HG03045 (cell line): ENCODE results near the gene PAMR1.
"Not testable (repeated sequence)": the region's sequence is repeated elsewhere in the genome, so short reads cannot be mapped to it uniquely, and the experiment has no call there.

Source experiments
- ATAC-seq: cut with Tn5 transposase; IDR thresholded peaks from one replicate; pipeline ENCODE4 v1.9.1; 2021; ENCODE audit warnings: mild to moderate bottlenecking, moderate library complexity; ENCODE audit not compliant: unreplicated experiment

PAMR1 gene

GRCh38 chr11:35525501-35526175 is at the start of gene PAMR1:
PAMR1 (minus strand) TSS chr11:35525616; CDS start chr11:35525585, 31 bp downstream.
- no peak for ATAC-seq

- no peak for ATAC-seq
Measured at GRCh38 chr11:35571696-35572095, 46.3 kb upstream of the PAMR1 start.

DNA sequence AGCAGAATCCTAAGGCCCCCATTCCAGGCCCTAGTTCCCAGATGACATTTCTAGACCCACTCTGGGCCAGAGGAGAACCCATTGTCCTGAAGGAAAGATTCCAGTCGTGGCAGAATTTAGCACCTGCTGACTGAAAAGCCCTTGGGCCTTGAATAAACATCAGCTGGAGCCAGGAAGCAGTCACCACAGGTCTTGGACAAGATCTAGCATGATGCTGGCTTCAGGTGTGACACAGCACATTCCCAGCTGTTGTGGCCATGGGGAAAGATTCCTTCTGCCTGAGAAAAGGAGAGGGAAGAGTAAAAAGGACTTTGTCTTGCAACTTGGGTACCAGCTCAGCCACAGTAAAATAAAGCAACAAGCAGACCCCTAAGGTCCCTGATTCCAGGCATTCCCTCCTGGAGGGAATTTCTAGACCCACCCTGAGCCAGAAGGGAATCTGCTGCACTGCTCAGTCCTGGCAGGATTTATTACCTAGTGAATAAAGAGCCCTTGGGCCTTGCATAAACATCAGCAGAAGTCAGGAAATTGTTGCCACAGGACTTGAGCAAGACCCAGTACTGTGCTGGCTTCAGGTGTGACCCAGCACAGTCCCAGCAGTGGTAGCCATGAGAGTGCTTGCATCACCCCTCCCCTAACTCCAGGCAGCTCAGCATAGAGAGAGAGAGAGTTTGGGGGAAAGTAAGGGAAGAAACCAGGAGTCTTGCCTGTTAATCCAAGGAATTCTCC is 42.5 kb upstream of the PAMR1 start:
- ATAC-seq: no peak

GRCh38 chr11:35566885-35567284 is 41.5 kb upstream of the PAMR1 start:
- ATAC-seq: no peak

- ATAC-seq: no peak
Measured at GRCh38 chr11:35566181-35566580, 40.8 kb upstream of the PAMR1 start.

DNA sequence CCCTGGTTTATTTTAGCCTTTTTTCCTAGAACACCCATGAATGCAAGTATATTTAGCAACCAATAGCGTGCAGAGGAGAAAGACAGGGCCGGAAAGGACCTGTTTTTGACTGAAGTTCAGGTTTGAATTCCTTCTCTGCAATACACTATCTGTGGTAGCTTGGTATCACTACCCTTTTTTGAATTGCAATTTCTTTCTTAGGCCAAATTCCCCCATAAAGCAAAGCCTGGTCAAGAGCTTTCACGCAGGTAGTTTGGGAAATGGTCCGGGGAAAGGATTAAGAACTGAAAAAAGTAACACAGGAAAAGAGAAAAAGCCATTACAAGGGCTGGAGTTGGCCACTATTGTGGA is 38.8 kb upstream of the PAMR1 start:
- ATAC-seq: no peak

- ATAC-seq: no peak
Measured at GRCh38 chr11:35563484-35564244, 38.2 kb upstream of the PAMR1 start.

DNA sequence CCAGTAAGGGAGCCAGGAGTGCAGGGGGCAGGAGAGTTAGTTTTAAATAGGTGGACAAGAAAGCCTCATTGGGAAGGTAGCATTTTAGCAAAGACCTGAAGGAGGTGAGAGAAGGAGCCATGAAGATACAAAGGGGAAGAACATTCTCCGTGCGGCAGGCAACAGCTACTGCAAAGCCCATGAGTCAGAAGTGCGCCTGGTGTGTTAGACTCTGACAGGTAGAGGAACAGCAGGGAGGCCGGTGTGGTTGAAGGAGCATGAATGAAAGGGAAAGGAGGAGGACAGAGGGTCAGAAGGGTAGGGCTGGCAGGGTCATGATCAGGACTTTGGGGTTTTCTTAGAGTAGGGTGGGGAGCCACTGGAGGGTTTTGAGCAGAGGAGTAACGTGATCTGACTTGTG is 34.5 kb upstream of the PAMR1 start:
- no peak for ATAC-seq

GRCh38 chr11:35558513-35558912 is 33.1 kb upstream of the PAMR1 start:
- ATAC-seq: no peak

- ATAC-seq: no peak
Measured at GRCh38 chr11:35555488-35555887, 30.1 kb upstream of the PAMR1 start.

DNA sequence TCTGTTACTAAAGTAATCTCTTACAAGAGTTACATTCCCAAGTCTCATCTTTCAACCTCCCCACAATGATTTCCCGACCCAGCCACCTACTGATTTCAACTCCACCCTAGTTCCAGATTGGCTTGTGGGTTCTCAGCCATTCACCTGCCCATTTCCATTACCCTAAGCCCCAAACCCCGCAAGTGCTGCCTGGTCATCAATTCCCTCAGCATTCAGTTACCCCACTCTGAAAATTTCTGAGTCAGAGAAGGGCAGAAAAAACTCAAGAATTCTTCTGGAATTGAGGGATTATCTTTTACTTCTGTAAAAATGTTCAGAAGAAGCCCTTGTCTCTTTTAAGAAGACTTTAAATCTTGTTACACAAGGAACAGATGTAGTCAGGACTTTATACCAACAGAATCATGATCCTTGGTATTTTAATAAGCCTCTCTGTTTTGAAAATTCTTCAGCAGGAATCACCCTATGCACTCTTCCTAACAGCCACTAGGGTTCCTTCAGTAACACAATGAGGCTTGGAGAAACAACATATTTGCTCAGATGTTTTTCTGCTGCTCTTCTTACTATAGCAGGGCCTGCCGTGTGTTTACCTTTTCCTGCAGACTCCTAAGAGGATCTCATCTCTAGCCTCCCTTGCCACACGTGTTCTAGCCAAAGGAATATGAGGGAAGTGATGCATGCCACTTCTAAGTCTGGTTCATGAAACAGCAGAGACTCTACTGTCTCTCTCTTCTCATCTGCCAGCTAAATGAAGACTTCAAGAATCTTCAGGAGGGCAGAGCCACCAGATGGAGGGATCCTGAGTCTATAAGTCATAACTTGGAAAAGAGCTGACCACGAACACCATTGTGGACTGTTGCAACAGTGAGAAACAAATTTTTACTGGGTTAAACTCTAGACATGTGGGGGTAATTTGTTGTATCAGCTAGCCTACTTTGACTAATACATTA is 29.3 kb upstream of the PAMR1 start:
- ATAC-seq: no peak

DNA sequence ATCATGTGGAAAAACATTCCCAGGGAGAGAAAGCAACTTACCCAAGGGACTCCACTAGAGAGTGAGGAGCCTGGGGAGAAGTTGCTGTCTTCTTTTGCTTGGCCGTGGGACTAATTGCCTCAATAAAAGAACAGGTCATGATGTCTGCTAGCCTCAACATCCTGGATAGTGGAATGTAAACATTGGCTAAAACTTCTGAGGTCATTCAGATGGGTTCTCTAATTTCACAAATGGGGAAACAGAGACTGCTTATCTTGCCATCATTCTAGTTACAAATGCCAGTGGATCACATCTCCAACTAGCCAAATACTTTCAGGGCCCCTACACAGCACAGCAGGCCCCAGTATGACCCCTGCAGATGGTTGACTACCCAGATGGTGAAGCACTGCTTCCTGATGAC is 28.4 kb upstream of the PAMR1 start:
- ATAC-seq: no peak

DNA sequence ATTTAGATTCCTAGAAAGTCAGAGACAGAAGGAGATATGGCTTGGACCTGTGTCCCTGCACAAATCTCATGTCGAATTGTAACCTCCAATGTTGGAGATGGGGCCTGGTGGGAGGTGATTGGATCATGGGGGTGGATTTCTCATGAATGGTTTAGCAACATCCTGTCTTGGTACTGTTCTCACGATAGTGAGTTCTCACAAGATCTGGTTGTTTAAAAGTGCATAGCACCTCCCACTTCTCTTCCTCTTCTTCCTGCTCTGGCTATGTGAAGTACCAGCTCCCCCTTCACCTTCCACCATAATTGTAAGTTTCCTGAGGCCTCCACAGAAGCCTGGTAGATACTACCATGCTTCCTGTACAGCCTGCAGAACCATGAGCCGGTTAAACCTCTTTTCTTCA is 27.6 kb upstream of the PAMR1 start:
- no peak for ATAC-seq

DNA sequence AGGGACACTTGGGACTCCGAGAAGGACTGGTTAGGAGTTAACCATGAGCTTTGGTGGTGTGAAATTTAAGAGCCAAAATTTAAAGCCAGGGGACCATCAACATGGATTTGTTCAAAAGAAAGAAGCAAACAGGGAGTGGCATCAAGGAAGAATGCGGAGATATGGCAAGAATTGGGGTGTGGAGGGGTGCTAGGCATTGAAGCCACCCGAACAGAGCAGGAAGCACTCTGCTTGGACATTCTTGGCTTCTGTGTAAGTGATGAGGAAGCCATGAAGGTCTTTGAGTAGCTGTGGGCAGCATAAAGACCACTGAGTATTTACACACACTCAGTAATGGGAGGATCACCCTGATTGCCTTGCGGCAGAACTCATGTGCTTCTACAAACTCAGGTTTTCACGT is 27.2 kb upstream of the PAMR1 start:
- ATAC-seq: no peak

- ATAC-seq: no peak
Measured at GRCh38 chr11:35550374-35551036, 25.1 kb upstream of the PAMR1 start.

- no peak for ATAC-seq
Measured at GRCh38 chr11:35549787-35550186, 24.4 kb upstream of the PAMR1 start.

DNA sequence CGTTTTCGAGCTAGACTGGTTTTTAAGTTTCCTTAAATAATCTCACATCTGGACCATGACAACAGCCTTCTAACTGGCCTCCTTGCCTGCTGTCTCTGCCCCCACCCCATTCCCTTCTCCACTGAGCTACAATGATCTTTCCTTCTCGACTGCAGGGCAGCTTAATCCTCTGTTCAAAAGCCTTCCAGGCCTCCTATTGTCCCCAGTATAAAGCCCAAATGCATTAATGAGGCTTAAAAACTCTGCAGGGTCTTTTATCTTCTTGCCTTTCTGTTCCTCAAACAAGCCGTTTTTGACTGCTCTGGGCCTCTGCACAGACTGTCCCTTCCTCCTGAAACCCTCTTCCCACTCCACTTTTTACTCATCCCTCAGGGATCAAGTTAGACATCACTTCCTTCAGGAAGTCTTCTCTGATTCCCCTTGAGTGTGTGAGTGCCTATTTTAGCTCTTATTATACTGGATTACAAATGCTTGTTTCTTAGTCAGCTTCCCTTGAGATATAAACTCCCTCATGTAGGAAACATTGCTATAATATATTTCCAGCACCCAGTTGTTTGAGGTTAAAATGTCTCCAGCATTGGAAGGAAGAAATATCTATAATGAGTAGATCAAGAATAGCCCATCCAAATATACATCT is 23.6 kb upstream of the PAMR1 start:
- no peak for ATAC-seq

DNA sequence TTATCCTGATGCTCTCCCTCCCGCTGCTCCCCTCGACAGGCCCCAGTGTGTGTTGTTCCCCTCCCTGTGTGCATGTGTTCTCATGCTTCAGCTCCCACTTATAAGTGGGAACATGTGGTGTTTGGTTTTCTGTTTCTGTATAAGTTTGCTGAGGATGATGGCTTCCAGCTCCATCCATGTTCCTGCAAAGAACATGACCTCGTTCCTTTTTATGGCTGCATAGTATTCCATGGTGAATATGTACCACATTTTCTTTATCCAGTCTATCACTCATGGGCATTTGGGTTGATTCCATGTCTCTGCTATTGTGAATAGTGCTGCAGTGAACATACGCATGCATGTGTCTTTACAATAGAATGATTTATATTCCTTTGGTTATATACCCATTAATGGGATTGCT is 22.6 kb upstream of the PAMR1 start:
- ATAC-seq: not testable (repeated sequence)

GRCh38 chr11:35546317-35546716 is 20.9 kb upstream of the PAMR1 start:
- no peak for ATAC-seq
